HG03565 (cell line): ENCODE data around the gene RHOBTB1.

Experiments
- ATAC-seq: cut with Tn5 transposase; IDR thresholded peaks from one replicate; pipeline ENCODE4 v1.9.1; 2021; ENCODE audit warnings: mild to moderate bottlenecking, moderate library complexity; ENCODE audit not compliant: unreplicated experiment

RHOBTB1 gene

DNA sequence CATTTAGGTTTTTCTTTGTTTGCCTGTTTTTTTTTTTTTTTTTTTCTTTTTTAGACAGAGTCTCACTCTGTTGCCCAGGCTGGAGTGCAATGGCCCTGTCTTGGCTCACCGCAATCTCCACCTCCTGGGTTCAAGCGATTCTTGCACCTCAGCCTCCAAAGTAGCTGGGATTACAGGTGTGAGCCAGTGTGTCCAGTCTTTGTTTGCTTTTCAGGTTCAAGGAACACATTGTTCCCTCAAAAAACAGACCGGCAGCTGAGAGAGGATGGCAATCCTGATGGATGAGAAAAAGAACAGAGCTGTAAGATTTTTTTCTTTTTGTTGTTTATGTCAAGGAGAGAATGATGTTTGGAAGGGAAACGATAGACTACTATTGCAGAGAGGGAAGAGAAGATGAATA, 23.3 kb upstream of the RHOBTB1 start:
- no peak for ATAC-seq

DNA sequence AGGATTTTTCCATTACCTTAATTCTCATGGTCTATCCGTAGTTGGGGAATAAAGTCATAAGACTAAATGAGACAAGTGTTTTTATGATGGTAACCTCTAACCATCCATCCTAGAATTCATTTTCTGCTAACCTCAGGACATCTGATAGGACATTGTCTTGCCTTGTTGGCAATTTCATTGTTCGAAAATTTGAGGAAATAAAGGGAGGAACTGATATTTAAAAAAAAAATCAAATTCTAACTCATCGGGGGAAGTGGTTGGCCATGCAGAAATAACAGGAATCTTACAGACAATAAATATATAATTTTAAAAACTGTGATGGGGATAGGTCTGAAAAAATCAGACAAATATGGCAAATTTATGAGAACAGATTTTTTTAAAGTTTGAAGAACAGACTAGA, 21.7 kb upstream of the RHOBTB1 start:
- no peak for ATAC-seq

DNA sequence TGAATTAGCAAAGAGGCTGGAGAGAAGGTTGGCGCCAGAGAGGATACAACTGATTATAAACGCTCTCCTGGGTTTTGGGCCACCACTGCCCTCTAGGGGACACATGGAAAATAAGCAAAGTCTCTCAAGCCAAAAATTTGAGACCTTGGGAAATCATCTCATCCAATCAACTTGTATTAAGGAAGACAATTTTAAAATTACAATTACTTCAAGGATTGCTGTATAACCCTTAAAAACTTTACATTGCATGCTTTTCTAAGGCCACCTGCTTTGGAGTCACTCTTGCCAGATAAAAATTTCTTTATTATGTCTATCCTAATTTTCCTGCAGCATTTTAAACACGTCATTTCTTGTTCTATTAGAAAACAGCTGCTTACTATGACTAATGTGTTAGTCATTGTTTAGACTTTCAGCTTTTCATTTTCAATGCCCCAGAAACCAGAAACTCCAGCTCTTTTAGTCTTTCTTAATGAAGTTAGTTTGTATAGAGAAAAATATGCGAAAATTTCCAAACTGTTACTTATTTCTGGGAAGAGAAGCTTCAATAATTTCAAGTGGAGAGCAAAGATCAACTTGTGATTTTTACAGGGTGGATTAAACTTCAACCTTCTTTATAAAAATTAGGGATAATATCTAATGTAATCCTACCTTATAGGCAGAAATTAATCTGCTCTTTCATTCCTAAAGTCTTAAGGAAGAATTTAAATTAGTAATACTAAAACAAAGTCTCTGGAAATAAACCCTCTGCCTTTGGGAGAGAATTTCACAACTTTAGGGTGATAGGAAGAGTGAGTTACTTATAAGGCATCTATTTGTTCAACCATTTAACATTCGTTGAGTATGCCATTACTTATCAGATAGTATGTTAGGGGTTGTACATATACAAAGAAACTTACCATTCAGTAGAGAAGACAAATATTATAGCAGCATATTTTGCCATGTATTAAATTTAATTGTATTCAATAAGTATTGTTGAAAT, 20.6 kb upstream of the RHOBTB1 start:
- ATAC-seq = no peak

DNA sequence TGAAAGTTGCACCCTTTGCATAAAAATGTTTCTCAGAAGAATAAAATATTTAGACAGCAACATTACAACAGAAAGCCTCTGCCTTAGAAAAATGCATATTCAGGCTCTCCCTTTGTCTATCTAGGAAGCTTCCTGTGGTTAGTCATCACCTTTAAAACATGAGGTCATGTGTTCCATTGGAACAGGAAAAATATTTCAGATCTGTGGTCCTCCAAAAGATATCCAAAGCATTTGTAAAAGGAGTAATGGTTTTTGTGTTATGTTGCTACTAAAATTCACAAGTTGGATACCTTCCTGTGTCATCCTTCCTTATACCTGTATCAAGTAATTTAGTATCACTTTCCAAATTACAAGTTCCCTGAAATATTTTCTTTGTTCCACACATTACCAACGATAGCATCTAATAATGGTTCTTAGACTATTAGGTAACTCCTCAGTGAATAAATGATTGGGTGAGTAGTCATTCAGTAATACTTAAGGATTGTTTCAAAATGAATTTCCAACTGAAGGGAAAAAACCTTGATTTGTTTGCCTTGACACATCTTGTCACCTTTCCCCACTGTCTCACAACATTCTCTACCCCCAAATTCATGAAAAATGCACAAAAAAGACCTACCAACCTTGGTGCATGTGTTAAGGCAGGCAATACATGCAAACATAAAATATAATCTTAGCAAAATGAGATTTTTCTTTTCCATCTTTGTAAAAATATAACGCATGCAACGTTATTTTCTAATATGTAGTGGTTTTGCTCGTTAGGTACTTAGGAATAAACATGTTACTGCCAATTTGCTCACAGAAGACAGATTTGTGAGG, 19.7 kb upstream of the RHOBTB1 start:
- ATAC-seq = no peak

DNA sequence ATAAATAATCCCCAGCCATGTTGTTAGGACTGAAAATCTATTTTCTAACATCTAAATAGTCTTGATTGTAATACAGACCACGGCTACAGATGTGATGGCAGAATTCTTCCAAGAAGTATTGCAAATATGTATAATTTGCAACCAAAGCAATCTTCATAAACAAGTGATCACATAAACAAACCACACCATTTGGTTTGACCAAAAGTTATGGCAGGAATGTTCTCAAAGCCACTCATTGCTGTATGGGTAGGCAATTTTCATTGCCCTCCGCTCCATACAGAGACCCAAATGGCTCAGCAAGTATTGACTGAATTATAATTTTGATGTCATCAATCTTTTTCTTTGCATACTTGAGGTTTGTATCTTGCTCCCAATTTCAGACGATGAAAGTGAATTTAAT, 19.0 kb upstream of the RHOBTB1 start:
- no peak for ATAC-seq

DNA sequence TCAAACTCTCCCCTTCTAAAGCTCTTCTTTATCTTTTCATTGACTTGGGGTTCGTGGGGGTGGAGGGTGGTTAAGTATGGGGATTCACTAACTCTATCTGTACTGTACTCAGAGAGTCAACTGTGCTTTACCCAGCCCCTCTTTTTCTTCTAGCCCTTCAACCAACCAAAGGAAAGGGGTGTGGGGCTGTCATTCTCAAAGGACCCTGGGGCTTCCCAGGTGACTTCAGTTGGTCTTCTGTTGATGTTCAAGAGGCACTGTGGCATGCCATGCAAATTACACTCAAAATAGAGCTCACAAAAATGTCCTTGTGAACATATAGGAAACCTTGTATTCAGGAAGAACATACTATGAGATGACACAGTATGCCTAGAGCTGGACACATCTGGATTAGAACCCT, 16.9 kb upstream of the RHOBTB1 start:
- ATAC-seq = no peak

DNA sequence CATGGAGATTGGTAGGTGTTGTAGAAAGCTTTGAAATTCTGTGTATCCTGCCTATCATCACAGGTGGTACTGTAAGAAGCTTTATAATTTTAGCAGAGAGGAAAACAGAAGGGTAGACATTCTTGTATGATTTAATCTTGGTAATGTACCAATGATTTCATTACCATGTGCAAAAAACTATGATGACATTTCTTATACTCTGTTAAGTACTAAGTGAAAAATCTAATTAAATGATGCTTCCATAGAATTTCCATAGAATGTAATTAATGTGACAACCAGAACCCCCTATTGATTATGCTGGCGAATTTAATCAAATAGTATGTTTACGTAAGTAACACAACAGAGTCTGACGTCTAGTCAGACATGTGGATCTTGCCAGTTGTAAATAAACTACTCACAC, 16.0 kb upstream of the RHOBTB1 start:
- ATAC-seq = no peak

DNA sequence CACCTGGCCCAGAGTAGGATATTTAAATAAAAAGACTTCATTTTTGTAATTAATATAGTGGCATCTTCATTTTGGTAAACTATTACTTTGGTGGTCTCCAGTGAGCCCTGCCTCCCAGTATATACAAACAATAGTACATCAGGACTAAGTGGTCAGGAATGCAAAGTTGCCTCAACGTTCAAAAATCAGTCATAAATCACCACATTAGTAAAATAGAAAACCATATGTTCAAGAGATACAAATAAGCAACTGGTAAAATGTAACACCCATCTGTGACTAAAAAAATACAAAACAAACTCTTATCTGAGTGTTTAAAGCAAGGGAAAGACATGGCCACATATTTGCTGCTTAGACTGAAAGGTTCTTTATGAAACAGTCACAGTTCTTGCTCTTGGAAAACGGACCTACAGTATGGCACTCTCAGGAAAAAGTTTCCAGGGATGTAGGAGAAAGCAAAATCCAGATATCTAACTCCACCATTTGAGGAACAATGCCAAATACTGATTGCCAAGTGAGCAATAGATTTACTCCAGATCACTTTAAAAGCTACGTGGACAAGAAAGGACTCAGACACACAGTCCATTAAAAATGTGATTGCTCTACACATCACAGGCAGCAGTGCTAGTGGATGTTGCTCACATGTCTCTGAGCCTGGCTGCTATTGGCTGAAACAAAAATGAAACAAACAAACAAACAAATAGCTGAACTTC, 15.1 kb upstream of the RHOBTB1 start:
- ATAC-seq = no peak

DNA sequence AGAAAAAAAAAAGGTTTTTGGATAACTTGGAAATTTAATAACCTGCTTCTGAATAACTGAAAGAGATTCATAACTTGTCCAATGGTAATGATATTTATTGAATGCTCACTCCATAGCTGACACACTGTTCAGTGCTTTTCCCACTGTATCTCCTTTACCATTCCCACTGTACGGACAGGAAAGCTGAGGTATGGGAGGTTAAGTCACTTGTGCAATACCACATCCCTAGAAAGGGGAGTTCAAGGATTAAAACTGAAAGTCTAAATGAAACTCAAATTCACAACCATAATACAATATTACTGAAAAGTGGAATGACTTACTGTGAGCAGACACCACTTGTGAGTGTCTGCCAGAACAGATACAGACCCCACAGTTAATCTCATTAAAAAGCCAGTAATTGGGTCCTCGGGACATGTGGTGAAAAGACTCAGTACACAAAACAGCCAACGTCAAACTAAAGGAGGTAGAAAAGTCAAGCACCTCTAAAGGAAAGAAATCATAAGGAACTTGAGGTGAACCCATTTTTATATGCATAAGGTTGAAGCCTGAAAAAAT, 13.8 kb upstream of the RHOBTB1 start:
- ATAC-seq = no peak

DNA sequence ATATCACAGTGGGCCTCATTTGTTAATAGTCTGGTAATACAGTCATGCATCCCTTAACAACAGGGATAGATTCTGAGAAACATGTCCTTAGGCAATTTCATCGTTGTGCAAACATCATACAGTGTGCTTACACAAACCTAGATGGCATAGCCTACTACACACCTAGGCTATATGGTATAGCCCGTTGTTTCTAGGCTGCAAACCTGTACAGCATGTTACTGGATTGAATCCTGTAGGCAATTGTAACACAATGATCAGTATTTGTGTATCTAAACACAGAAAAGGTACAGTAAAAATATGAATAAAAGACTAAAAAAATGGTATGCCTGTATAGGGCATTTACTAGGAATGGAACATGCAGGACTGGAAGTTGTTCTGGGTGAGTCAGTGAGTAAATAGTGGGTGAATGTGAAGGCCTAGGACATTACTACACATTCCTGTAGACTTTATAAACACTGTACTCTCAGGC, 12.0 kb upstream of the RHOBTB1 start:
- ATAC-seq = no peak

DNA sequence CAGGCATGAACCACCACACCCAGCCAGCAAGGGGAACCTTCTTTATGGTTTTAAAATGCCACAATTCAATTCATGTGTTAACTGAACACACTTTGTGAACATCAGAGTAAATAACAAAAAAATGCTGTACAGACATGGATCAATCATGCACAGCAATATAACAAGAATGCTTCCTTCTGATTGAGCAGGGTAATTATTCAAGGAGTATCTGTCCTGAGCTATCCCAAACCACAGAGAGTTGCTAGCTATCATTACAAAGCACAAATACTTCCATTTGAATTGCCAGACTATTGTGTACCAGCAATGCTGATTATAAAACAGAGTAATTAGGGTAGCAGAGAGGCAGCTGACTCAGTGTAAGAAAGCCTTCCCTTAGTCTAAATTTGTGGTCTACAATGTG, 11.3 kb upstream of the RHOBTB1 start:
- no peak for ATAC-seq

DNA sequence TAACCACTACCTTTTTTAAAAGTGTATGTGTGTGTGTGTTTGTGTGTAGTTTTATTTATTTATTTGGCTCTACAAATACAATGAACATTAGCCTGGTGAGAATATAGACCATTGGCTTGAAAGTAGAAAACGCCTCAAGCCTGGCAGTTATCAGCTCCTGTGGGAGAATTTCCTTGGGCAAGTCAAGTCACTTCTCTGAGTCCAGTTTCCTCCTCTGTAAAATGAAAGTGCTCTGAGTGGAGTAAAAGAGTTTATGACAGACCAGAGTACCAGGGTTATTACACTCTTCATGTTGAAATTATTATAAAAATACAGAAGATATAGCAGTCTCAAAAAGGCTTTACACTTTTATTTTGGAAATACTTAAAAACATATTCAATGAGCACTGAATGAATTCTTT, 10.1 kb upstream of the RHOBTB1 start:
- no peak for ATAC-seq

DNA sequence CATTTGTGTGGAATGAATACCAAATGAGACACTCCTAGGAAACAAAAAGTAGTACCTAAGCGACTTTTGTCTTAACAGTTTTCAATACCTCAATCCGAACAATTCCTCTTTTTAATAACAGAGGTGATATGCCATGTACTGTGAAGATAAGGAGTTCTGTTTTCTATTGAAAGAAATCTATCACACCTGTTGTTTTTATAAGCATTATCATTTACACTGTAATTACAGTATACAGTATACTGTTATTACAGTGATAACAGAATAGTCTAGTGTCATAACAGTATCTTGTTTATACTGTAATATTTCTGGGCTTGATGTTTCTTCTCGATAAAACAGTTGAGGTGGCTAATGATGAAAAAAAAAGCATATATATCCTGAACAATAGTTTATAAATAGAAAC, 9.4 kb upstream of the RHOBTB1 start:
- no peak for ATAC-seq

DNA sequence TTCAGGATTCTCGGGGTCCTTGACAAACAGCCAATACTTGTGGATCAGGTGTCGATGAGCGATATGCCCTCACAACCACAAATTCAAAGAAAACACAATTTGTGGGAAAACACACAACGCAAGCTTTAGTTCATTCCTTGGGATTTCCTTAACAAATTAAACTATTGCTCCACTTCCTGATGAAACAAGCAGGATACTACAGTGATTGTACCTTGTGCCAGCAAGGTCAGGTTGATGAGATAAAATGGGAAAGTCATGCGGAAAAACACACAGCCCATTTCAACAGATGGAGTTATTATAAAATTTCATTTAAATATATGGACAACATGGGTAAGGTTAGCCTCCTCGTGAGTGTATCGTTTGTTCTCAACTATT, 8.8 kb upstream of the RHOBTB1 start:
- no peak for ATAC-seq

DNA sequence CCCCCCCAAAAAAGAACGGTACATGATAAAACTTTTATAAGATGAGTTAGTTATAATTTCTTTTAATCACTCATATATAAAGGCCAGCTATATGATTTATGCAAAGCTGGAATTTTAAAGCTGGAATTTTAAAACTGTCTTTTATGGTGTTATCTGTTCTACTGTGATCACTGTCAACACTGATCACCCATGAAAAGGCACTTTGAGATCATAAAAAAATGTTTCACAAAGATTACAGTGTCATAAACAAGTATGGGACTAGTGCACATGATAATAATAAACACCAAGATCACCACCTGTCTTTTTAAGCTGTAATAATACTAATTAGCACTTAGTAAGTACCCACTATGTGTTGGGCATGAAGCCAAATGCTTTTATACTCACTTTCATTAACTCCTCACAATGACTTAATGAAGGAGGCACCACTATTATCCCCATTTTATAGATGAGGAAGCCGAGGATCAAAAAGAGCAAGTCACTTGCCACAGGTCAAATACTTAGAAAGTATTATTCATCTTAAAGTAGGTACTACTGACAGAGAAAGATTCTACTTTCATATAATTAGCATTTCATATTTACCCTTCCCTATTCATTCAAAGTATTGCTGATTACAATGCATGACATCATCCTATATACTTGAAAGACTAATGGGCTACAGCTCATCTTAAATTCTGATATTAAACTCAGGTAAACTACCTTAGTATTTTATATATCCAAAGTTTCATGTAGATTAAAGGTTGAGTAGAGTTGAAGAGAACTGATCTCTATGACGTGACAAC, 8.3 kb upstream of the RHOBTB1 start:
- no peak for ATAC-seq

DNA sequence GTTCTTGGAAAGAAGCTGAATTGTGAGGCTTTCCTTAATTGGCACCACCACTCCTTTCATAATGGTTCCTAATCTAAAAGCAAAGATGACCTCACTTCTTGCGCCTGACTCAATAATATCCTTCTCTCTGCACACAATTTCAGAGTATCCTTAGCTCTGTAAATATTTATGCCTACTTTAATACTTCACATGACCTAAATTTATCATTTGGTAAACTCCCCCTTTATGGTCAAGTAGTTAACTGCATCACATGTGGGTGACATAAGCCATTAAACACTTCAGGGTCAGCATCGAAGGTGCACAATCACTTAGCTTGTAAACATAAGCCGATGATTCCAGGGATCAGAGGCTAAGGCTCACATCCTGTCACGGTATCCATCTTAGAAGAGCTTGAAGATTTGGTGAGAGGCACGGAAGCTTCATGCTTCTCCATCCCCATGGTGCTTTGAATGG, 7.3 kb upstream of the RHOBTB1 start:
- ATAC-seq = no peak

DNA sequence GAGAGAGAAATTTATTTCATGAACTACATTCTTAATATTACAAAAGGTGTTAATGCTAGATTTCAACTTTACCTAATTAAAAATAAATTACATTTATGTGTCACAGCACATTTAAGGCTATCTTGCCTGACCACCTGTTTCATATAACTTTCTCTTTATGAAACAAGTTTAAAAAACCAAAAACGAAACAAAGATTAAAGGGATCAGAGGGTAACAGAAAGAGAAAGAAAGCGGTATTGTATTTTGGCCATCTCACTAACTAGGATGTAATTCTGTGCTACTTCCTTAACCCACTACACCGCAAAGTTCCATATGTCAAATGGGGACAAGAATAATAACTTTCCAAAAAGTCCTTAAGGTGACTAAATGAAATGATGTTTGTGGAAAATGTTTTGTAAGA, 6.3 kb upstream of the RHOBTB1 start:
- ATAC-seq = peak; percentile 62

DNA sequence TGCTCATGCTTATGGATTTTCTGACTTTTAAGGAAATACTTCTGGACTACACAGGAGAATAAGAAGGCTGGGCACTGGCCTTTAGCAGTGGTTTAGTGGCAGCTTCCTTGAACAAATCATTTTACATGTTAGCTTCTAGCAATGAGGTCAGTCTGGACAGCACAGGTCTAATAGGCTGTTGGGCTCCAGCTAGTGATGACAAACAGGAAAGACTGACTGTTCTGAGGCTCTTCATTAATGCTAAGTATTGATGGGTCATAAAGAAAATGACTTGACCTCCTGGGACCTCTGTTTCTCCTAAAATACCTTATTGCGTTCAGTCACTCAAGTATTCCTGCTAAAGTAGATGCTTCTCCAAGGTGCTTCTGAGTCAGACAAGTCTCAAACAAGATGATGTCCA, 4.9 kb upstream of the RHOBTB1 start:
- no peak for ATAC-seq

DNA sequence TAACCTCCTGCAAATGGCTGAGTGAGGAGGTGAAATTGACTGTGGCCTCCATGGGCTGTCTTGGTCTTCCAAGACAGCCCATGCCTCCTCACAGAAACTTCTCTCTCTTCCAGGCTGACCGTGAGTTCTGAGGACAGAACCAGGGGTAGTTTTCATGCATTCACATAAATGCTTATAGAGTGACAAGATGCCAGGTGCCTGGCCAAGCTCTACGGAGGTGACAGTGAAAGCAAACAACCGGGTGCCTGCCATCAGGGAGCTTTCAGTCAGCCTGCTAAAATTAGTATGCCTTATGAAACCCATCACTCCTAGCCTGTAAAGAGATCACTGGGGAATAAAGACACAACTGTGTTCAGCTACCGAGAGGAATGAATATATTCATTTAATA, 919 bp upstream of the RHOBTB1 start:
- ATAC-seq = no peak
